HG03521 (cell line): ENCODE results near the gene PLEKHA7.
"Not testable (repeated sequence)": the region's sequence is repeated elsewhere in the genome, so short reads cannot be mapped to it uniquely, and the experiment has no call there.

Experiments used
- ATAC-seq: cut with Tn5 transposase; IDR thresholded peaks from one replicate; pipeline ENCODE4 v1.9.1; 2021; ENCODE audit warnings: mild to moderate bottlenecking, moderate library complexity; ENCODE audit not compliant: unreplicated experiment

Gene PLEKHA7

DNA sequence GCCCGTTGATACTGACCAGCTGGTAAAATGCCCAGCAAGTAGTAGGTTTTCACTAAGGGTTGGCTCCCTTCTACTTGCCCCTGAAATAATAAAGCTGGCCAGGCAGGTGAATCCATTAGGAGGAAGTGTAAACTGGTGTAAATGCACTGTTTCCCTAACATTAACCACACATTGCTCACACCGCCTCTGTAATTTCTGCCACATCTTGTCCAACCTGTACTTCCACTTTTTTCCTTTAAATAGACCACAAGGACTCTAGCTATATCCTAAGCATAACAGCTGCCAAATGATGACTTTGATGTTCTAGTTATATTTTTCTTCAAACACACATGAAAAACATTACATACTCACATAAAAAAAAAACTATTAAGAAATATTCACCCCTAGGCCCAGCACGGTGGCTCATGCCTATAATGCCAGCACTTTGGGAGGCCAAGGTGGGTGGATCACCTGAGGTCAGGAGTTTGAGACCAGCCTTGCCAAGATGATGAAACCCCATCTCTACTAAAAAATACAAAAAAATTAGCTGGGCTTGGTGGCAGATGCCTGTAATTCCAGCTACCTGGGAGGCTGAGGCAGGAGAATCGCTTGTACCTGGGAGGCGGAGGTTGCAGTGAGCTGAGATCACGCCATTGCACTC, 95.6 kb downstream of the PLEKHA7 start:
- not testable (repeated sequence) for ATAC-seq

GRCh38 chr11:16917941-16918340, 96.3 kb downstream of the PLEKHA7 start:
- no peak for ATAC-seq

- no peak for ATAC-seq
These were observed 101.5 kb downstream of the PLEKHA7 start for GRCh38 chr11:16912692-16913111.

DNA sequence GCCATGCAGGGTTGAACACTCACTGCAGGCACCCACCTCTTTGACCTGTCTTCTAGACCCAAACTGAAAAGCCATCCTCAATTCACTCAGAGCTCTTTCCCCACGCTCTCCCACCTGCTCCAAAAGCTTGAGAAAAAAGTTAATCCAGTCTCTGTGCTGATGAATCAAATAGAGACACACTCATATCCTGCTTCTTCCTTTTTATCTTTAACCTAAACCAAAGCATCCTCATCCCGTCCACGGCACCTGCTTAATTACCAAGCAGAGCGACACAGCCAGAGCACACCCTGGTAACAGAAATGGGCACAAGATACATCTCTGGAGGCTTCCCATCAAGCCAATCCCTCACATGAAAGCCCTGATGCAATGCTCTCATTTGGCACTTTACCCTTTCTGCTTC, 102.6 kb downstream of the PLEKHA7 start:
- no peak for ATAC-seq

GRCh38 chr11:16911186-16911585, 103.0 kb downstream of the PLEKHA7 start:
- ATAC-seq = no peak

- ATAC-seq = peak; percentile 74
These were observed 104.7 kb downstream of the PLEKHA7 start for GRCh38 chr11:16909359-16910035.

DNA sequence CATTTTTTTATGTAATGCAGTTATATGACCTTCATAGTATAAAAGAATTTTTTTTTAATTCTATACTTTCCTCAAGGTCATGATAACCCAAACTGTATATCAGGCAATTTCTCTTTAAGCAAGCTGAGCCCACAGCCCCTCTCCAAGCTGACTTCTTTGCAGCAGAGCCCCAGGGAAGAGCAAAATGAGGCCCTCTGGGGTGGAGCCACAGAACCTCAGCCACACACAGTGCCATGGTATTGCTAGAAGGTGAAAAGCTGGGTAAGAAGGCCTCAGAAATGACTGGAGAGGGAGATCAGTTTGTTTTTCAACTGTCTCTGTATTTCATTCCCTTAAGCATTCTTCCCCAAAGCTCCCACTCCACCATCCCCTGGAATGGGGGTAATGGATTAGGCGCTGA, 108.8 kb downstream of the PLEKHA7 start:
- ATAC-seq = no peak

DNA sequence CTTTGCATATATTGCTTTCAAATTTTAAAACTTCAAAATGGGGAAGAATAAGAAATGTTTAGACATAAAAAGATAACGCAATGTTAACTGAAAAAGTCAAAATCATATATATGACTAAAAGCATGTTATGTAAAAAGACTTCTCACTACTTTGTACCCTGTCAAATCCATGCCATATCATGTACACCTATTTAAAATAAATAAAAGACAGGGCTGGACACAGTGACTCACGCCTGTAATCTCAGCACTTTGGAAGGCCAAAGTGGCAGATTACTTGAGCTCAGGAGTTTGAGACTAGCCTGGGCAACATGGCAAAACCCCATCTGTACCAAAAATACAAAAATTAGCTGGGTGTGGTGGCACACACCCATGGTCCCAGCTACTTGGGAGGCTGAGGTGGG, 109.5 kb downstream of the PLEKHA7 start:
- ATAC-seq = not testable (repeated sequence)

GRCh38 chr11:16902781-16903378, 111.3 kb downstream of the PLEKHA7 start:
- peak; percentile 53 for ATAC-seq

- peak; percentile 81 for ATAC-seq
These were observed 112.0 kb downstream of the PLEKHA7 start for GRCh38 chr11:16902182-16902581.

GRCh38 chr11:16900491-16900890, 113.7 kb downstream of the PLEKHA7 start:
- ATAC-seq = no peak

- no peak for ATAC-seq
These were observed 114.4 kb downstream of the PLEKHA7 start for GRCh38 chr11:16899708-16900303.

- no peak for ATAC-seq
These were observed 115.8 kb downstream of the PLEKHA7 start for GRCh38 chr11:16898274-16898985.

- no peak for ATAC-seq
These were observed 116.6 kb downstream of the PLEKHA7 start for GRCh38 chr11:16897470-16898061.

- no peak for ATAC-seq
These were observed 117.3 kb downstream of the PLEKHA7 start for GRCh38 chr11:16896729-16897469.

DNA sequence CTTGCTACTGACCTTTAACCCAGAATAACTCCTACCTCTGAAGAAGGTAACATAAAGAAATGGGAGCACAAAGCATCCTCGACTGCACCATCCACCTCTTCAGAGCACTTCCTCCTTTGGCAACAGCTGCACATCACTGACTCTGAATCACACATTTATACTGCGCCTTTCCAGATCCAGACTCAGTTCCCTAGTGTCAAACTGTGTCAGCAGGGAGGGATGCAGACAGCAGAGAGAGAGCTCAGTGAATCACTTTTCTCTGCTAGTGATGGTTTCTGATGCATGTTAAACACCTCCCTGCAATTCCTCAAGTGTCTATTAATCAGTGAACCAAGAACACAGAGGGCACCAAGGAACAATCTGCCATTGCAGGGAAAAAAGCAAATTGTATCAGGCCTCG, 118.9 kb downstream of the PLEKHA7 start:
- no peak for ATAC-seq

DNA sequence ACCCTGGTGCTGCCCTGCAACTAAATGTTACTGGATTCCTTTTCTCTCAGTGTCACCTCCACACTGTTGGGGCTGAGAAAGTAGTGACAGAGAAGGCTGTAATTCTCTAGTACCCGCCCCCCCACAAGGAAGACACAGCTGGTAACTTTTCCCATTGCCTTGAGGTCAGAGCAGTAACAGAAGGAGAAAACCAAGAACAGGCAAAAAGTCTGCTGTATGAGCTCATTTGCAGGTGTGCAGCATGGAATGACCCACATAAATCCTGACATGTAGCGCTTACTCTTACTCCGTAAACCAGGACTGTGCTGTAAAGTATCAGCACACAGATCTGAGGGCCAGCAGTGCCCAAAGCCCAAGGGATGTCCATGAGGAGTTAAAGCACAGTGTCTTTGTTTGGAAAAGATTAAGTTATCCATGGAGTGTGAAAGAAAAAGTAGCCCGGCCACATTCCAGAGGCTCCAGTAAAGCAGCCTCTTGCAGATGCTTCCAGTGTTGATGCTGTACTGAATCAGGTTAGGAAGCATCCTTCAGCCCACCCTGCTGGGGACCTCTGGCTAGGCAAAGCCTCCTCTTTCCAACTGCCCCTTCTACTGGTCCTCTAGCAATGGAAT, 120.7 kb downstream of the PLEKHA7 start:
- ATAC-seq = no peak

- no peak for ATAC-seq
These were observed 122.2 kb downstream of the PLEKHA7 start for GRCh38 chr11:16891964-16892363.

GRCh38 chr11:16891165-16891564, 123.0 kb downstream of the PLEKHA7 start:
- ATAC-seq = no peak

- no peak for ATAC-seq
These were observed 123.8 kb downstream of the PLEKHA7 start for GRCh38 chr11:16890442-16890841.
